Erythroblast (primary cell): ENCODE measurements around the gene FCER2.
A peak's percentile ranks its signal among the peaks of the same experiment; 100 is the strongest.
"Not testable (repeated sequence)": the region's sequence is repeated elsewhere in the genome, so short reads cannot be mapped to it uniquely, and the experiment has no call there.

Source experiments
- DNase-seq, 2 experiments: peaks; one replicate each; lab custom pipeline; 2025; lab: John Stamatoyannopoulos, UW
- GATA1 ChIP-seq: IDR thresholded peaks from 2 replicates; pipeline ENCODE4 v1.6.1; 2011; ENCODE audit warnings: low read depth, mild to moderate bottlenecking, control low read depth, low read length, moderate library complexity
- POLR2A ChIP-seq: IDR thresholded peaks from 2 replicates; pipeline ENCODE4 v1.6.1; 2011; ENCODE audit warnings: mild to moderate bottlenecking, low read length

Gene FCER2, protein sequence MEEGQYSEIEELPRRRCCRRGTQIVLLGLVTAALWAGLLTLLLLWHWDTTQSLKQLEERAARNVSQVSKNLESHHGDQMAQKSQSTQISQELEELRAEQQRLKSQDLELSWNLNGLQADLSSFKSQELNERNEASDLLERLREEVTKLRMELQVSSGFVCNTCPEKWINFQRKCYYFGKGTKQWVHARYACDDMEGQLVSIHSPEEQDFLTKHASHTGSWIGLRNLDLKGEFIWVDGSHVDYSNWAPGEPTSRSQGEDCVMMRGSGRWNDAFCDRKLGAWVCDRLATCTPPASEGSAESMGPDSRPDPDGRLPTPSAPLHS

DNA sequence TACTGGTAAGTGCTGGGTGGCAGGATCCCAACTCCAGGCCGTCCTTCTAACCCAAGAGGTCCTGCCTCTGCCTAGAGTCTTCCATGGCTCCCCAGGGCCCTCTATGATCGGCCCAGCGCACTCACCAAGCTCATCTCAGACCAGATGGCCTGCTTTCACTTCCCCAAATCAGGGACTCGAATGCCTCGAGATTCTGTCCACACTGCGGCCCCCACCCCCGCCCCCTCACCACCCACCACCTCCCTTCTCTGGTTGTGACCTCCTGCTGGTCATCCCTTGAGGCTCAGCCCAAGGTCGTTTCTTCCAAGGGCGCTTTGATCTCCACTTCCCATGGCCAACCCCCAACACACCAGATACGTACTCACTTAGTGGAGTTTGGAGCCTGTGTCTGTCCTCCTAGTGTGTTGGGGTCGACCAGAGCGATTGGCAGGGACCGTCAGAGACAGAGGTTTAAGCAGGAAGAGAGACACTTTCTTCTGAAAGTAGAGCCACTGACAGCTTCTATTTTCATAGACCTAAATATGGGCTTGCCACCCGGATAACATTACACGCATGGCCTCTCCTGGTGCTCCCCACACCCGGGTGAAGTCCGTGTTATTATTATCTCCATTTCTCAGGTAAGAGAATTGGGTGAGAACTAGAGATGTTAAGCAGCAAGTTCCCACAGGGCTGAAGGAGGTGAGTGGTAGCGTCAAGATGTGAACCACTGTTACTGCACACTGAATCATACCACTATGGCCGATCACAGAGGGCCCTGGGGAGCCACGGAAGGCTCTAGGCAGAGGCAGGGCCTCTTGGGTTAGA is at the start of gene FCER2:
Gene FCER2 (minus strand): TSS at position 478 of the 804 bp plus-strand sequence. CDS start 2,371 bp downstream, outside the sequence.
- no peak for DNase-seq
- TF ChIP-seq POLR2A (no peak), GATA1 (no peak)

DNA sequence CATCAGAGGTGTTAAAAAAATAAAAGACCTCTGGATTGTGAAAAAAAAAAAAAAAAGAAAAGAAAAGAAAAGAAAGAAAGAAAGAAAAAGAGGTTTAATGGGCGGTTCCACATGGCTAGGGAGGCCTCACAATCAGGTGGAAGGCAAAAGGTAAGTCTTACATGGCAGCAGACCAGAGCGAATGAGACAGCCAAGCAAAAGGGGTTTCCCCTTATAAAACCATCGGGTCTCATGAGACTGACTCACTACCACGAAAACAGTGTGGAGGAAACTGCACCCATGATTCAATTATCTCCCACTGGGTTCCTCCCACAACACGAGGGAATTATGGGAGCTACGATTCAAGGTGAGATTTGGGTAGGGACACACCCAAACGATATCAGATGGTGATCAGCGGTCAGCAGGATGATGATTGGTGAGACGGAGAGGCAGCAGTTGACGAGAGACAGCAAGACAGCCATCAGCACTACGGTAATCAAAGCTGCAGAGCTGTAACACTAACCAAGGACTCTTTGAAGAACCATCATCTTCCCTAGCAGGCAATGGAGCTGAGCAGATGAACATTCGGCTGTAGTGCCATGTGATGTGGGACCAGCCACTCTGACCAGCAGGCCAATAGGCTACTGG is 49.3 kb upstream of the FCER2 start:
- DNase-seq: no peak
- TF ChIP-seq POLR2A (no peak), GATA1 (no peak)

DNA sequence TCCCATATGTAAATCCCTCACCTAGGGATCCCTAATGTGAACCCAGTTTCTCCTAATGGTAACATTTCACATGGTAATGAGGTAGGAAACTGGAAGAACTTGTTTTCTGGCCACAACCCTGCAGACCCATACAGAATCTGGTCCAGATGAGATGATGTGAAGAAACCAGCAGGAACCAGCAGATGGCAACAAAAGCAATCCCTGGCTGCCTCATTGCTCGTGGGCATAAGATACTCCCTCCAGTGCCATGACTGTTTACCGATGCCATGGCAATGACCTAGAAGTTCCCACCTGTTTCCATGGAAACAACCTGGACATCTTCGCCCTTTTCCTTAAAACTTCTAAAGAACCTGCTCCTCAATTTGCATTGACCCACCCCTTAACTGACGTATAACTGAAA is 46.8 kb upstream of the FCER2 start:
- TF ChIP-seq POLR2A: no peak
- no peak for TF ChIP-seq GATA1
- peak in 1 of 2 experiments; percentile 15 for DNase-seq

DNA sequence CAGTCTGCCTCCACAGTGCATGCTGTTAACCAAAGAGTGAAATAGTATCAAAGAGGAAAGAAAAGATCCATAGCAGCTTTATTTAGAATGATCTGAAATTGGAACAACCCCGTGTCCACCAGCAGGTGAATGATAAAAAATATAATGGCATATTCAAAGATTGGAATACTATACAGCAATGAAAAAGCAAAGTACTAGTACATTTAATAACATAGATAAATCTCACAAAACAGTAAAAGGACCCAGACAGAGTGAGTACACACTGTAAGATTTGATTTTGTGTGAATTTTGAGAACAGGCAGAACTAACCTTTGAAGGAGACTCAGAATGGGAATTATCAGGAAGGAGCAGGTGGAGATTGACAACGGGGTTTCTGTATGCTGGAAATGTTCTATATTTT is 46.2 kb upstream of the FCER2 start:
- TF ChIP-seq POLR2A: no peak
- TF ChIP-seq GATA1: no peak
- DNase-seq: no peak

DNA sequence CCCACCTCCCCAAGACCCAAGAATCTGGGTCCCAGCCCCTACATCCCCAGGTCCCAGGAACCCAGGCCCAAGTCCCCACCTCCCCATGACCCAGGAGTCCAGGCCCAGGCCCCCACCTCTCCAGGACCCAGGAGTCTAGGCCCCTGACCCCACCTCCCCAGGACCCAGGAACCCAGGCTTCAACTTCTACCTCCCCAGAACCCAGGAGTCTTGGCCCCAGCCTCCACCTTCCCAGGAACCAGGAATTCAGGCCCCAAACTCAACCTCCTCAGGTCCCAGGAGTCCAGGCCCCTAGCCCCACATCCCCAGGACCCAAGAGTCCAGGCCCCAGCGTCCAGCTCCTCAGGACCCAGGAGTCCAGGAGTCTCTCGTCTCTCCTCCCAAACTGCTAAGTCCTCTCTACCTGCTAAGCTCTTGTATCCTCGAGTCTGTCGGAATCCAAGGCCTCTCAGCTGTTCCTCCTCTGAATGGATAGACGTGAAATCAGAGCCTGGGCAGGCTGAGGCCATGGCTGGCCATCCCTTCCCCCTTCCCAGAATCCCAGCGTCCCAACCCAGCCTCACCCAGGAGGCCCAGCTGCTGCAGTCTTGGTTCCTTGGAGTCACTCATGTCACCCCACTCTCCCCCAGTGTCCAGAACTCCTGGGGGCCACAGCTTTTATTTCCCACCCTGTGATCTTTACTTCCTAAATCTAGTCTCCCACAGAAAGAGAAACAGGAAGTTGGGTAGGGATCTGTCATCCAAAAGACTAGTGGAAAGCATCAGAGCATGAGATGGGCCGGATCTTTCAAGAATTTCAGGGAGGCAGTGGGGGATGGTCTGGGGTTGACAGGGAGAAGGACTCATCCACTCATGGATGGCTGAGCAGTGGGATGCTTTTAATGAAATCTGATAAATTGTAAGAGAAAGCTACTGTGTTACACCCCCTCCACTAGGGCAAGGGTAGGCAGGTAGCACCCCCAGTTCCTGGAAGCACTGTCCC is 45.3 kb upstream of the FCER2 start, which contains the start of gene CD209:
Gene CD209 (minus strand): TSS at position 632 of the 982 bp plus-strand sequence. CDS start 23 bp downstream, at position 609.
- DNase-seq: no peak

DNA sequence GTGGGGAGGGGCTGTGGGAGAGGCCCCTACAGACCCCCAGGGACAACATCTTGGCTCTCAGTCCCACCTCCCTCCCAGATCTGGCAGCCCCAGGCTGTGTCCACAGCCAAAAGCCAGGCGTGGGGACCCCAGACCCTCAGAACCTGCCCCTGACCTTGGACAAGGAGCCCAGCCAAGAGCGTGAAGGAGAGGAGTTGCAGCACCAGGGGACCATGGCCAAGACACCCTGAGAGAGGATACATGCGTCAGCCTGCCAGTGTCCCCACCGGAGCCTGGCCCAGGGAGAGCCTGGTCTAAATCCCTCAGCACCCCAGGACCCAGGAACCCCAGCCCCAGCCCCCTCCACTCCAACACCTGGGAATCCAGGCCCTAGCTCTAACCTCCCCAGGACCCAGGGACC is 44.4 kb upstream of the FCER2 start:
- not testable (repeated sequence) for DNase-seq

More for the DNA sequence above, 45.3 kb upstream of the FCER2 start, which contains the start of gene CD209:
- no peak for TF ChIP-seq POLR2A
- TF ChIP-seq GATA1: no peak

DNA sequence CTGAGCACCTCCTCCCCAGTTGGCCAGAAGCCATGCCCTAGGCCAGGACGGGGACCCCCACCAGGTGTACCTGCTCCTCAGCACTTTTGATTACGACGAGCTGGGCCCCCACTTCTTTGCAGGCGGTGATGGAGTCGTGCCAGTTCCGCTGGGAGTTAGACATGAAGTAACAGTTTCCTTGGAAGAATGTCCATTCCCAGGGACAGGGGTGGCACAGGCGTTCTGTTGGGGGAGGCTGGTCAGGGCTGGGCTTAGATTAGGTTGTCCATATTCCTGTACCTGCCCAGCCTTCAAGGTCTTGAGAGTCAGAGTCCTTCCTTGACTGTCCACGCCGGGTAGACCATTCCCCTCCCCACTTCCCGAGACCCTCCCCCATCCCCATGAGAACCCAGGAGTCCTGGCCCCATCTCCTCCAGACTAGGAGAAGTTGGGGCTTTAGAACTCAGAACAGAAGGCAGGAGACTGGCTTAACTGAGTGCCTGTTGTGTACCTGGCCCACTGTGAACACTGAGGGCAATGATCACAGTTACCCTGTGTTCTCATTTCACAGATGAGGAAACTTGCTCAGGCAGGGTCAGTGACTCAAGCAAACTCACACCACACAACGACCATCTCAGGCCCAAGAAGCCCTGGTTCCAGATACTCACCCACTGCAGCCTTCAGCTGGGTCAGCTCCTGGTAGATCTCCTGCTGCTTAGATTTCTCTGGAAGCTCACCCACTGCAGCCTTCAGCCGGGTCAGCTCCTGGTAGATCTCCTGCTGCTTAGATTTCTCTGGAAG is 43.1 kb upstream of the FCER2 start:
- no peak for DNase-seq
- TF ChIP-seq POLR2A: no peak

DNA sequence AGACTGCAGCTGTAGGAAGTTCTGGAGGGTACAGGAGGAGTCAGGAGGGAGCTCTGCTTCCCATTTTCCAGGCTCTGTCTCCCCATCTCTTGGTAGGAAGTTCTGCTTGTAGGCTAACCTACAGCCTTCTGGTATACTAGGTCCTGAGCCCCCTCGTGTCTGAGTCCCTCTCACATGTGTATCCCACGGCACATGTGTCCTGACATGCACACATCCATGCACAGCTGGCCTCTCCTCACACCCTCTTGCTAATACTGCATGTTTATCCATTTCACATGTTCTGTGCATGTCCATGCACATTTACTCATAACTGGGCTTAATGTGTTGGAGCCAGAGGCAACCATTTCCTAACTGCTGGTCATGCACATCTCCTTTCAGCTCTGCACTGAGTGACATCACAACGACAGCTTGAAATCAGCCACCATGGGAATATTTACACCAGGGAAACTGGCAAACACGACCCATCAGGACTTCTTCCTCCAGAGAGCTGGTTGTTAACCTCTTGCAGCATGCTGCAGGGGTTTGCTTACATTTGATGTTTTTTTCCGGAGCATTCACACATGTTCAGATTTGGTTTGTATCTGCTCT is 42.4 kb upstream of the FCER2 start:
- no peak for TF ChIP-seq GATA1

DNA sequence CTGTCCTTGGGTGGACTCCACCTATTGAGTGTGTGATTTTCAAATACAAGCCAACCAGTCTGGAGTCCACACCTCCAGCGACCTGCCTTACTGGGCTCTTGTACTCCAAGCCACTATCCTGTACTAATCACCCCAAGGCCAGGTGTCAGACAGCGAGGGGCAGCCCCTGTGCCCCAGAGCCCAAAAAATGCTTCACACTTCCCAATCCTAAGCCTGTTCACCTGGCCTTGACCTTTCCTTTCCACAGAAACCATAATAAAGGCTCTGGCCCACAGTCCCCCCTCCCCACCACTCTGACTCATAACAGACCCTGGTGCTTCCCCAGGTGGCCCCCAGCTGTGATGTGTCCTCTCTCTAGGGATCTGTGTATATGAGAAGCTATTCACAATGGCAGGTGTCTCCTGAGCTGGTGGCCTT is 41.5 kb upstream of the FCER2 start:
- DNase-seq: no peak
- TF ChIP-seq POLR2A (no peak), GATA1 (no peak)

More for the DNA sequence above, 42.4 kb upstream of the FCER2 start:
- no peak for DNase-seq

DNA sequence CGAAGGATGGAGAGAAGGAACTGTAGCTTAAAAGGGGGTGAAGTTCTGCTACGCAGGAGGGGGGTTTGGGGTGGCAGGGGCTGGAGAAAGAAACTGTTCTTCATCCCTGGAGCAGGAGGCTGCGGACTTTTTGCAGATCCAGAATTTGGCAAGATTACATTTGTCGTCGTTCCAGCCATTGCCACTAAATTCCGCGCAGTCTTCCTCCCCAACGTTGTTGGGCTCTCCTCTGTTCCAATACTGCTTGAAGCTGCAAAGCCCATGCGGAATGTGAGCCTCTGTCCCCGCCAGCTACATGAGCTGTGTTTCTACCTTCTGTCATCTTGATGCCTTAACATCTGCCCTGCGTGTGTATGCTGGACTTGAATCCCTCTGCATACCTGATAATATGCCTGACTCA is 41.1 kb upstream of the FCER2 start:
- TF ChIP-seq GATA1 (no peak), POLR2A (no peak)
- no peak for DNase-seq

DNA sequence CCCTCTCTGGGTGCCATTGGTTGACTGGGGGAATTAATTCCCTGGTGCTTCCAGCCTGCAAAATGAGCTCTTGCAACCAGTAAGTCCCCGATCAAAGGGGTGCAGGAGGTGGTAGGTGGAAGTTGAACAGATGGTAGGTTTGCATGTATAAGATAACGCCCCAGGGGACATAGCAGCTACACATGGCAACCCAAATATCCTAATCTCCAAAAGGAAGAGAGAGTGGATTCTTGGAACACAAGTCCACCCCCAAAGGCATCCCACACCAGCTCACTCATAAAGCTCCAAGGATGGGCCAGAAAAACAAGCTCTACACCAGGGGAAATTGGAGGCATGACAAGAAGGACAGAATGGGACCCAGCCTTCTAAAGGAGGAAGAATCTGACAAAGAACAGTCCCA is 40.6 kb upstream of the FCER2 start:
- DNase-seq: no peak
- TF ChIP-seq GATA1: no peak
- no peak for TF ChIP-seq POLR2A

DNA sequence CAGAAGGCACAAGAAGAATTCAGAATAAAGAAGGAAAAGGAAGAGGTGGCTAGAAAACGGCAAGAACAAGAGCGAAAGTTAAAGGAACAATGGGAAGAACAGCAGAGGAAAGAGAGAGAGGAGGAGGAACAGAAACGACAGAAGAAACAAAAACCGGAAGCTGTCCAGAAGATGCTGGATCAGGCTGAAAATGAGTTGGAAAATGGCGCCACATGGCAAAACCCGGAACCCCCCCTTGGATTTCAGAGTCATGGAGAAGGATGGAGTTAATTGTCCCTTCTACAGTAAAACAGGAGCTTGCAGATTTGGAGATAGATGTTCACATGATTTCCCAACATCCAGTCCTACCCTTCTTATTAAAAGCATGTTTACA is 38.7 kb upstream of the FCER2 start:
- DNase-seq: no peak
- no peak for TF ChIP-seq POLR2A
- no peak for TF ChIP-seq GATA1
